Stimulated activated CD4-positive, alpha-beta T cell treated with anti-CD3 and anti-CD28 coated beads, Interleukin-4, amount 100 ng/mL, for 48 hours (primary cell): ENCODE data around the gene NXPH4.

Experiments used
- DNase-seq, 2 donors: peaks; one replicate each; pipeline ENCODE4 v3.0.0-alpha.2; 2020; ENCODE audit warnings: low read depth in 2 of 2

The NXPH4 gene

DNA sequence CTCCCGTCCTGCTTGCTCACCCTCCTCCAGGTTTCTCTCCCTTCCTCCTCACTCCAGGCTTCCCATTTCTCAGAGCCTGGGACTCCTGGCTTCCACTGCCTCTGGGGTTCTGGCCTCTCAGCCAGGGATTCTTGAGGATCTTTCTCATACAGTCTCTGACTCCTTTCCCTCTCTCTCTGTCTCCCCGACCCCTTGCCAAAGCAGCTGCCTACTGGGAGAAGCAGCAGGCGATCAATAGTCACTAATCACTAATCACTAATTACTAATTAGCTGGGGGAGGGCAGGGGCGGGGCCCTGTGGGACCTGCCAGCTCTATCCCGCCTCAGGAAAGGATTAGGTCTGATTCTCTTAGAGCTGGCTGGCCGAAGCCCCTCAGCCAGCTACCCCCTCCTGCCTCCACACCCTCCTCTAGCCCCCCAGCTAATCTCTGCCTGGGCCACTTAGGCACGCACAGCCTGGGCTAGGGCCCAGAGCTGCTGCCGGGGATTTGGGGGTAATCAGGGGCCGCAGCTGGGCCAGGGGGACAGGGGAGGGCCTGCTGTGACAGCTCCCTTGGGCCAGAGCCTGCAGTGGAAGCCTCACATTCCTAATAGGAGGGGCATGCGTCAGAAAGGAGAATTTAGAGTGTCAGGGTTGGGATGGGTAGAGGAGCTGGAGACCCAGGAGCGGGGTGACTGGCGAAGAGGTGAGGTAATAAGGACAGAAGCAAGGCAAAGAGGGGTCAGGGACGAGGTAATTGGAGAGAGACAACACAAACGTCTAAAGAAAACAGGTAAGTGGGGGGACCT, 2.8 kb downstream of the NXPH4 start:
- DNase-seq, result no peak

- no peak for DNase-seq
Measured at GRCh38 chr12:57219993-57220754, 3.6 kb downstream of the NXPH4 start.

DNA sequence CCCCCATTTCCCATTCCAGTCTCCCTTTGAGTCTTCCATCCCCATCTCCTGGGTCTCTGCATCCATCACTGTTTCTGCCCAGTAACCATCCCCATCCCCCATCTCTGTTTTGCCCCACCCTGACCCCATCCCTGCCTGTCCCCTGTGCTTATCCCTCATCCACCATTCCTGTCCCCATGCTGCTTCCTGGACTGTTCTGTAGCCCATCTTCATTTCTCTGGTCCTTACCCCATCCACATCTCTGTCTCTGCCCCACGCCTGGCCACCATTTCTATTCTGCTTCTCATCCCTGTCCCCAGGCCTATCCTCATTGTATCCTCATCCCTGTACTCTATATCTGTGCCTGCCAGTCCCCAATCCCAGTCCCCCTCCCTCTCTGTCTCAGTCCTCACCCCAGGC, 4.2 kb downstream of the NXPH4 start:
- DNase-seq, result no peak

DNA sequence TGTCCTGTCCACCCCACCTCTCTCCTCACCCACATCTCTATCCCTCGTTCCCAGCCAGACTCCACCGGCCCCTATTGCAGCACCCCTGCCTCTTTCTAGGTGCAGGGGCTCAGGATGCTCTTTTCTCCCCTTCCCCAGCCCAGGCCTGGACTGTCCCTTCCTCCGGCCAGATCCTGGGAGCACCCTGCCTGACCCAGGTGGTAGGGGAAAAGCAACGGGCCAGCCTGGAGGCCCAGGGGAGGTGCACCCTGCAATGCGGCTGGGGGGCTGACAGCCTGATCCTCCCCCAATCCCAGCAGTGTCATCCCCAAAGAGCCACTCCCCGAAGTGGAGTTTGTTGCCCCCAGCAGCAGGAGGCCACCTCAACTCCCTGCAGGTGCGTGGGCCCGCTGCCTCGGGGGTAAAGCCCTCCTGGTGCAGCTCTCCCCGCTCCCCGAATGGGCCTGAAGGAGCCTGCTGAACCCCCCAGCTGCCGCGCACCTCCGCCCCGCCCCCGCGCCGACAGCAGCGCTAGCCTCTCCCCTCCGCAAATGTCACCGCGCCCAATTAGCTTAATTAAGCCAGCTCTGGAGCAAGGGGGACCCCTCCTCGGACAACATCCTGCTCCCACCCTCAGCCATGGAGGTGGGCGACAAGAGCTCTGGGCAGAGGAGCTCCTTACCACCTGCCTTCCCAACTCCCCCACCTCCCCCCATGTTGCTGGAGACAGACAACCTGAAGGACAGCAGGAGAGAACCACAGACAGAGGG, 4.7 kb downstream of the NXPH4 start:
- DNase-seq, result no peak

GRCh38 chr12:57222286-57223190, 5.9 kb downstream of the NXPH4 start:
- no peak for DNase-seq

GRCh38 chr12:57223191-57224165, 6.9 kb downstream of the NXPH4 start:
- no peak for DNase-seq

- no peak for DNase-seq
Measured at GRCh38 chr12:57224278-57224972, 7.8 kb downstream of the NXPH4 start.

DNA sequence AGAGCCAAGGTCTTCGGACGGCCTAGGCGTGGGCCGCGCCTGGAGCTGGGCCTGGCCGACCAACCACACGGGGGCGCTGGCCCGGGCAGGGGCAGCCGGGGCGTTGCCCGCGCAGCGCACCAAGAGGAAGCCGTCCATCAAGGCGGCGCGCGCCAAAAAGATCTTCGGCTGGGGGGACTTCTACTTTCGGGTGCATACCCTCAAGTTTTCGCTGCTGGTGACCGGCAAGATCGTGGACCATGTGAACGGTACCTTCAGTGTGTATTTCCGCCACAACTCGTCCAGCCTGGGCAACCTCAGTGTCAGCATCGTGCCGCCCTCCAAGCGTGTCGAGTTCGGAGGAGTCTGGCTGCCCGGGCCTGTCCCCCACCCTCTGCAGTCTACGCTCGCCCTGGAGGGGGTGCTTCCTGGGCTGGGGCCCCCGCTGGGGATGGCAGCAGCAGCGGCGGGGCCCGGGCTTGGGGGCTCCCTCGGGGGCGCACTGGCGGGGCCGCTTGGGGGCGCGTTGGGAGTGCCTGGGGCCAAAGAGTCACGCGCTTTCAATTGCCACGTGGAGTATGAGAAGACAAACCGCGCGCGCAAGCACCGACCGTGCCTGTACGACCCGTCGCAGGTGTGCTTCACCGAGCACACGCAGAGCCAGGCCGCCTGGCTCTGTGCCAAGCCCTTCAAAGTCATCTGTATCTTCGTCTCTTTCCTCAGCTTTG, 8.5 kb downstream of the NXPH4 start:
- DNase-seq, result peak in 1 of 2 donors; percentile 61

DNA sequence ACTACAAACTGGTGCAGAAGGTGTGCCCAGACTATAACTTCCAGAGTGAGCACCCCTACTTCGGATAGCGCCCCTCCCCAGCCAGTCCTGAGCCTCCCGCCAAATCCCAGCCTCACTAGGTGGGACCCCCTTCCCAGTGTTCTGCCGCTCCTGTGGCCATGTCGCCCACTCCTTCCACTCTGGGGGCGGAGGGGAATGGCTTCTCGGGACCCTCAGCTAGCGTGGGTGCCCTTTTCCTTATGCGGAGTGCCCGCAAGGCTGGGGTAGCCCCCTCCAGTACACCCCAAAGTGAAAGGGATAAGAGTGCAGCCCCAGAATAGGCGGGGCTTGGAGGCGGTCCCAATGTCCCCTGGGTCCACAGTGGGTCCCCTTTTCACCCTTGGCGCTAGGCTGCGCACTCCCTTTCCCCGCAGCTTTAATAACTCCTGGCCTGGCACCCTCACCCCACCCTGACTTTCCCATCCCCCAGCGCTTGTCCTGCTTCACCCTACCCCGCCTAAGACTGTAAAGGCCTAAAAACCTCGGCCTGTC, 9.2 kb downstream of the NXPH4 start:
- no peak for DNase-seq

GRCh38 chr12:57226588-57227314, 10.2 kb downstream of the NXPH4 start:
- no peak for DNase-seq

DNA sequence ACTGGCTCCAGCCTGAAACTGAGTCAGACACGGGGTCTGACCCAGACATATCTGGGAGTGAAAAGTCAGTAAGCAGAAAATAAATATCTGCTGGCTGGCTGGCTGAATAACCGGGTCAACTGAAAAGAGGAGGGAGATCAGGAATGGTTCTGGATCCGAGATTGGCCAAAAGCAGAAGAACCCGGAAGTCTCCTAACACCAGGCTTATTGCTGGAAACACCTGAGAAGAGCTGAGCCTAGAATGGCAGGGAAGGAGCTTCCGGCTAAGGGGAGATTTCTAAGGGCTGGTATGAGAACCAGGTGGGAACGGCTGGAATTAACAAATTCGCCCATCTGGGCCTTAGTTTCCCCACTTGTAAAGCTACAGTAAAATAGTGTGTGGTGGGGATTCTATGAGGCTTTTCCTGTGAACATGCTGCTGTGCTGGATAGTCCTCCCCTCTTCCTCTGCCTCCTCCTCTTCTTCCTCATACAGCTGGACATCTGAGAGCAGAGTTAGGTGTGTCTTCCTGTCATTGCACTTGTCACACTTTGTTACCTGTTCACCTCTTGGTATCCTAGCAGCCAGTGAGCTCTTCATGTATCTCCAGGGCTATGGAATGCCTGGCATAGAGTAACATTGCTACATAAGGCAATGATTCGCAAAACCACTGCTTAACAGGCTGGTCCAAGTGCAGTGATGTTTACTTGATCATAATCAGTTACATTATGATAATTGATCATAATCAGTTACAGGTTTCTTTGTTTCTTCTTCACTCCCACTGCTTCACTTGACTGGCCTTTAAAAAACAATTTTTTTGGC, 10.9 kb downstream of the NXPH4 start:
- no peak for DNase-seq

- DNase-seq, result no peak
Measured at GRCh38 chr12:57229046-57229633, 12.5 kb downstream of the NXPH4 start.

DNA sequence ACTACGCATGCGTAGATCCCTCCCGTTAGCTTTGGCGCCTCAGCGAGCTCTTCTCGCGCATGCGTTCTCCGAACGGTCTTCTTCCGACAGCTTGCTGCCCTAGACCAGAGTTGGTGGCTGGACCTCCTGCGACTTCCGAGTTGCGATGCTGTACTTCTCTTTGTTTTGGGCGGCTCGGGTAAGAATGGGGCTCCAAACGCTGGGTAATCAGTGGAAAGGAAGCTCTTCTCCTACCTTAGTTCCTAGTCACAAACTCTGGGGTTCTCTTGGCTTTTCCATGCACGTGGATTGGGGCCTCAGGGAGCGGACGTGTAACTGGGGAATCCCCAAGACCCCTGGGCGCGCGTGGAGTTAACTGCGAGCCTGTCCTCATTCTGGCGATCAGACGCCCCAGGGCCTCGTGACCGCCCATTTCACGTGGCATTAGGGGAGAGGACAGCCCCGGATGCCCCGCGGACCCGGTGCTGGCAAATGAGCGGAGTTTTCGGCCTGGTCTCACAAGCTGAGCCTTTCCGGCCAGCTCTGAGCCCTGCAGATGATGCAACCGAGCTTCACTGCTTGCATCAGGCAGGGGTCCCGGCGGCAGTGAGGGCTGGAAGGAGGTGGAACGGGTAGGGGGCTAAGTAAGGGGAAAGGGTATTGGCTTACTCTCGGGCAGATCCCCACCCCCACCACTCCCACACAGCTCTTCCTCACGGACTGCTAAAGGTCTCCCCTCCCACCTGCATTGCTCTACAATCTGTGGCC, 13.2 kb downstream of the NXPH4 start, which contains the start of gene SHMT2:
SHMT2 (plus strand) TSS at position 78 of the 747 bp plus-strand sequence; CDS start at position 146, 68 bp downstream.
- peak; percentile 88 to 95 for DNase-seq

DNA sequence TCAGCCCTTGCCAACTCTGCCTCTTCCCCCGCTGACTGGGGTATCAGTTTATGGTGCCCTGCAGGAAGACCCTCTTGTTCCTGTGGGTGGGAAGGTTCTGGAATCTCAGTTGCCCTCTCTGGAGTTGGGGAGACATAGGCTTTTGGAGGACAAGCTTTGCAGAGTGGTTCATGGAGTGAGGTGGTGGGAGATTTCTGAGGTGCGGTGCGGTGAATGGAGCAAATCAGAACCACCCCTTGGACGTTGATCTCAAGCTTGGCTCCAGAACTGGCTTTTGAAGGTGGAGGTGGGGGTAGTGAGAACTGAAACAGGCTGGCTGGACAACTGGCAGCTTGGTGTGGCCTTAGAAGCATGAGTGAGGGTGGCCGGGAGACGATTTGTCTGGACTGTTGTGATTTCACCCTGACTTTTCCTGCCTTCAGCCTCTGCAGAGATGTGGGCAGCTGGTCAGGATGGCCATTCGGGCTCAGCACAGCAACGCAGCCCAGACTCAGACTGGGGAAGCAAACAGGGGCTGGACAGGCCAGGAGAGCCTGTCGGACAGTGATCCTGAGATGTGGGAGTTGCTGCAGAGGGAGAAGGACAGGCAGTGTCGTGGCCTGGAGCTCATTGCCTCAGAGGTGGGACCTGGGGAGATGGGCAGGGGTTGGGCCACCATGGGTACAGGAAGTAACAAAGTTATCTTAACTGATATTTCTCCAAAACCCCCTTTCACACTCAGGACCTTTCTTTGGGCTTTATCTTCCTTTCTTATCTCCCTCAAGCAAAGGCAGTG, 14.0 kb downstream of the NXPH4 start:
- no peak for DNase-seq
